HG03066 (cell line): ENCODE data around the gene CDC25B.
"Not testable (repeated sequence)": the region's sequence is repeated elsewhere in the genome, so short reads cannot be mapped to it uniquely, and the experiment has no call there.

Source experiments
- ATAC-seq: cut with Tn5 transposase; IDR thresholded peaks from one replicate; pipeline ENCODE4 v1.9.1; 2021; ENCODE audit warnings: low read depth; ENCODE audit not compliant: unreplicated experiment

The CDC25B gene

GRCh38 chr20:3784216-3784853 is 11.8 kb upstream of the CDC25B start:
- ATAC-seq, result no peak

- ATAC-seq, result no peak
These were observed 11.3 kb upstream of the CDC25B start for GRCh38 chr20:3784863-3785239.

DNA sequence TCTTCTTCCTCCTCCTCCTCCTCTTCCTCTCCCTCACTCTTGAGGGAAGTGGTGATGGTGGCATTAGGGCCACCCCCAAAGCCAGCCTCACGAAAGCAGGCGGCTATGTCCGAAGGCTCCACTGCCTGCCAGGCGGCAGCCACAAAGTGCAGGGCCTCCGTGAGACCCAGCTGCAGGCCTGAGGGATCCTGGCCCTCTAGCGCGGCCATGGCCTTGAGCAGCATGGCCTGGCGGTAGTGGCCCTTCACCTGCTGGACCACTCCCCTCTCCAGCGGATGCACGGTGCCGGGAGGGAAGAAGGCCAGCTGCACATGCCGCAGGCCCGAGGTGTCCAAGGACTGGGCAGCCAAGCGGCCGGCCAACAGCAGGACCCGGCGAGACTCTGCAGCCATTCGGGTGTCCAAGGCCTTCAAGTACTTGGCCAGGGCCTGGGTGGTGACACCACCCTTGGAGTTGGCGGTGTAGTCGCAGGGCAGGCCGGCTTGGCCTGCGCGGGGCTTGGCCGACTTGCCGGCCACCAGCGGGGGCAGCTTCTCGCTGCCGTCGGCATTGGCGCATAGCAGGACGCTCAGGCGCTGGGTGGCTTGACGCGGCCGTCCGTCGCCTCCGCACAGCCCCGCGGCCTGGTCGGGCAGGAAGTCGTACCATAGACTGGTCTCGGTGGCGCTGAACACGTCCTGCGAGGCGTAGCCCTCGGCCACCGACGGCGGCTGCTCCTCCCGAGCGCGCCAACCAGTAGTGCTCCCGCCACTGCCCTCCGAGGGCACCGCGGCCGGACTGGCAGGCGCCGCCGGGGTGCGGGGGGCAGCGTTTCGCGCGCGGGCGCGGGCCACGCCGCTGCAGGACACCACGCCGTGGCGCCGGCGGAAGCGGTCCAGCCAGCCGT is 10.6 kb upstream of the CDC25B start:
- no peak for ATAC-seq

GRCh38 chr20:3786126-3786484 is 10.0 kb upstream of the CDC25B start:
- ATAC-seq, result no peak

GRCh38 chr20:3786665-3787323 is 9.3 kb upstream of the CDC25B start, which contains the start of gene CENPB:
TSS of gene CENPB (minus strand) at chr20:3786740. CDS start at chr20:3786483, 257 bp downstream.
- peak; percentile 71 for ATAC-seq

DNA sequence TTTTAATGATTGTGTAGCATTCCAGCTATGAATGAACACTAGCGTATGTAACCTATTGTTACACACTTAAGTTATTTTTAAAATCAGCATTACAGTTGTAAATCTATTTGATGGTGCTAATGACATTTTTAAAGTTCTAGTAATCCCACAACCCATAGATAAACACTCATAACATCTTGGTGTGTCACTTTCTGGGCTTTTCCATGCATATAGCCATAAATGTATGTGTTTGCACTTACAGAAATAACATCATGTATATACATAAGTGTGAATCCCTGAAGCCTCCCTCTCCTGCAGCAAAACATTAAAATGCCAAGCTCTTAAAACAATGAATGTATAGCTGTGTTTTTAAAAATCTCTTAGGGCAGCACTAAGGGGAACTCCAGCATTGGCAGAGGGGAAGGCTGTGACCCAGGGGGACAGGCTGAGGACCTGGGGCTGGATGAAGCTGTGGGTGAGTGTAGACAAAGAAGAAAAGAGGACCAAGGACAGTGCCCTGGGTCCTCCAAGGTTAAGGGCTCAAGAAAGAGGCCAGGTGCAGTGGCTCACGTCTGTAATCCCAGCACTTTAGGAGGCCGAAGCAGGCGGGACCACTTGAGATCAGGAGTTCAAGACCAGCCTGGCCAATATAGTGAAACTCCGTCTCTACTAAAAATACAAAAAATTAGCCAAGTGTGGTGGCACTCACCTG is 8.6 kb upstream of the CDC25B start:
- no peak for ATAC-seq

GRCh38 chr20:3788685-3789155 is 7.4 kb upstream of the CDC25B start:
- ATAC-seq, result no peak

- ATAC-seq, result not testable (repeated sequence)
These were observed 6.9 kb upstream of the CDC25B start for GRCh38 chr20:3789201-3789600.

- ATAC-seq, result not testable (repeated sequence)
These were observed 1.9 kb upstream of the CDC25B start for GRCh38 chr20:3794168-3794567.

- no peak for ATAC-seq
These were observed 1.2 kb upstream of the CDC25B start for GRCh38 chr20:3794701-3795420.

- no peak for ATAC-seq
These were observed 541 bp downstream of the CDC25B start for GRCh38 chr20:3796477-3797225.

DNA sequence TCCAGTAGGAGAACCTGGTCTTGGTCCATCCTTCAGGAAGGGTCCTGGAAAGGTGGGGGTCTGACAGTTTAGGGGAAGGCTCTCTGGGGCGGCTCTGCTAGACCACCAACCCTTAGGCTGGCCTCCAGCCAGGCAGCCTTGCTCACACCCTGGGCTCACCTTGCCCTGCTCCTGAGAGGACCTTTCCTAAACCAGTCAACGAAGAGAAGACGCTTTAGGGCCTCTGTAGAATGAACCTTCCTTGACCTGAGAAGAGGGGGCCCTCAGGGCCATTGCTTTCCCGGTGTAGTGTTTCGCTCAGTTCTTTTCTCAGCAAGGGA is 1.1 kb downstream of the CDC25B start:
- no peak for ATAC-seq

DNA sequence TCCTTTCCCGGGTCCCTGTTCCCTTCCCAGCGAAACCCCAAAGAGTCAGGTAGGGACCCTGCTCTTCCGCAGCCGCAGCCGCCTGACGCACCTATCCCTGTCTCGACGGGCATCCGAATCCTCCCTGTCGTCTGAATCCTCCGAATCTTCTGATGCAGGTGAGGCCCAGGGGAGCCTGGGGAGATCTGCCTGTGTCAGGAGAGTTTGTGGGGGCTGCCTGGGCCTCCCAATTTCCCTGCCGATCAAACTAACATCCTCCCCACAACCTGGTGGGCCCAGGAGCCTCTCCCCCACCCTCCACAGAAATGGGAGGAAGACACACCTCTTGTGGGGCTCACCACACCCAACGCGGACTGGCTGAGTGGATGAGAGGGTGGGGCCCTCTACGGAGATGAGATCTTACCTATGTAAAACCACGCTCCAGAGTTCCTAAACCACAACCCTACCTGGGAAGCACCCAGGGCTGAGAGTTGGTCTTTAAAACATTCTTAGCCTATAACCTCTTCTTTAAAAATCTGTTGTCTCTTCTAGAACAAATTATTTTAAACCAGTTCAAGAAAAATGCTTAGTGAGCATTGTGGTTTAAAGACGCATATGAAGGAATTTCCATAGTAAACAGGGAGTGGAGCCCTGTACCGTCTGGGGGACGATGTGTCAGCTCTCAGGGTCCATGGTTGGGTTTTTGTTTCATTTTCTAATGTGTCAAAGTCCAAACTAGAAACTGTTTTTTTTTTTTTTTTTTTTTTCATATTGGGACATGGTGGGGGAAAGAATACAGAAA is 1.7 kb downstream of the CDC25B start:
- no peak for ATAC-seq

GRCh38 chr20:3798373-3798768 is 2.3 kb downstream of the CDC25B start:
- no peak for ATAC-seq

- no peak for ATAC-seq
These were observed 2.8 kb downstream of the CDC25B start for GRCh38 chr20:3798908-3799248.

DNA sequence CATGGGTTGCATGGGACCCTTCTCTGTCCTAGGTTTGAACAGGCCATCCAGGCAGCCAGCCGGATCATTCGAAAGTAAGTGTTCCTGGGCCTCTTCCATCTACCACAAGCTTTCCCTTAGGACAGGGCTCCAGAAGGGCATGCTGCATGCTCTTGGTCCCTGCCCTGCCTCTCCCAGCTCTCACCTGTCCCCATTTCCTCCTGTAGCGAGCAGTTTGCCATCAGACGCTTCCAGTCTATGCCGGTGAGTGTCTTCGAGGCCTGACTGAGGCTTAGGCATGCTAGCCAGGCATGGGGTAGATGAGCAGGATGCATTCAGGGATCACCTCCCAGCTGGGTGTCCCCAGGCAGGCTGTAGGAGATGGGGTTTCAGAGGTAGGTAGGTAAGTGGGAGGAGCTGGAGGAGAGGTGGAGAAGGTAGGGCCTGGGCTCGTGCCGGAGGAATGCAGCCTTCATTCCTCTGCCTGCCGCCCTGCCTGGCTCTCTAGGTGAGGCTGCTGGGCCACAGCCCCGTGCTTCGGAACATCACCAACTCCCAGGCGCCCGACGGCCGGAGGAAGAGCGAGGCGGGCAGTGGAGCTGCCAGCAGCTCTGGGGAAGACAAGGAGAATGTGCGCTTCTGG is 4.3 kb downstream of the CDC25B start:
- no peak for ATAC-seq

DNA sequence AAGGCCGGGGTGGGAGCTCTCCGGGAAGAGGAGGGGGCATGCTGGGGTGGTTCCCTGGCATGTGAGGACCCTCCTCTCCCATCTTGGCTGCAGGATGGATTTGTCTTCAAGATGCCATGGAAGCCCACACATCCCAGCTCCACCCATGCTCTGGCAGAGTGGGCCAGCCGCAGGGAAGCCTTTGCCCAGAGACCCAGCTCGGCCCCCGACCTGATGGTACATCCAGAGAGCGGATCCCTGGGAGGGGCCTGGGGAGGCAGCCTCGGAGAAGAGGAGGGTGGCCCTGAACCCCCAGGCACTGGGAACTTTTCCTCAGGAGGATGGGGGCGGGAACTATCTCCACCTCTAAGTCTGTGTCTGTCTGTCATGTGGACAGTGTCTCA is 4.8 kb downstream of the CDC25B start:
- ATAC-seq, result no peak

GRCh38 chr20:3801299-3801698 is 5.2 kb downstream of the CDC25B start:
- ATAC-seq, result no peak

- ATAC-seq, result no peak
These were observed 5.7 kb downstream of the CDC25B start for GRCh38 chr20:3801846-3802245.
